HG03571 (cell line): Measurements from ENCODE around the gene TTC29.
"Not testable (repeated sequence)": the region's sequence is repeated elsewhere in the genome, so short reads cannot be mapped to it uniquely, and the experiment has no call there.

ENCODE experiments used
- ATAC-seq: cut with Tn5 transposase; IDR thresholded peaks from one replicate; pipeline ENCODE4 v1.9.1; 2021; ENCODE audit not compliant: unreplicated experiment

The TTC29 gene

GRCh38 chr4:146857298-146857697 is 88.4 kb downstream of the TTC29 start:
- ATAC-seq: no peak

GRCh38 chr4:146855761-146856160 is 89.9 kb downstream of the TTC29 start:
- ATAC-seq: no peak

- no peak for ATAC-seq
Observed at GRCh38 chr4:146852360-146852759, 93.3 kb downstream of the TTC29 start.

- no peak for ATAC-seq
Observed at GRCh38 chr4:146847345-146847744, 98.3 kb downstream of the TTC29 start.

- ATAC-seq: no peak
Observed at GRCh38 chr4:146846882-146847281, 98.8 kb downstream of the TTC29 start.

DNA sequence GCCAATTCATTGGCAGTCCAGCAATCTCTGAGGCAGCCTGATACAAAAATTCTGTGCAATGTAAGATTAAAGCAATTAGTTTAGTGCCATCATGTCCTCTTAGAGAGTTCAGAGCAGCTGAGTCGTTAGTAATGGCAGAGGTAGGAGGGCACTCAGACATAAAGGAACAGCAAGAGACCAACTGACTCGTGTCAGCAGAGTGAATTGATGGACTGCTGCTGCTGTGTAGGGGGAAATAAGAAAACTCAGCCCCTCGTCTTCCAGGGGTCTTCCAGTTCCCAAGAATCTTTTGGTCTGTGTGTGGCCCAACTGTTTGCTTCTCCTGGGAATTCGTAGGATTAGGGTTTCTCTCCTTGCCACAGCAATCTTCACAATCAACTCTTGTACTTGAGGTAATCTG is 100.9 kb downstream of the TTC29 start:
- ATAC-seq: no peak

DNA sequence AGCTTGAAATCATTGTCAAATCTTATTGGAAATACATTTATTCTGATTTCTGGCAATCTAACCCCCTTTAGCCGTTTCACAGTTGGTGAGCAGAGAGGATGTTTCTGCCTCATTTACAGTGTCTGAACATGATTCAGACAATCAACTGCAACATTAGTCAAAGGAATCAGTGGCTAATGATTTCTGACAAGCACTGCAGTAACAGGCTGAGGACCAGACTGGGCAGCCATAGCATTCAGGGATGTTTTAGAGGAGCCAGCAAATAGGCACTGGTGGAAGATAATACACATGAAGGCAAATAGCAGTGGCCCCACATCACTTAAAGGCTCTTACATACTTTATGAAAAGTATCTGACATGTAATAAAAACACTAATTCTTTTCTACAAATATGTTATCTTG is 102.8 kb downstream of the TTC29 start:
- no peak for ATAC-seq

GRCh38 chr4:146840731-146841130 is 104.9 kb downstream of the TTC29 start:
- no peak for ATAC-seq

DNA sequence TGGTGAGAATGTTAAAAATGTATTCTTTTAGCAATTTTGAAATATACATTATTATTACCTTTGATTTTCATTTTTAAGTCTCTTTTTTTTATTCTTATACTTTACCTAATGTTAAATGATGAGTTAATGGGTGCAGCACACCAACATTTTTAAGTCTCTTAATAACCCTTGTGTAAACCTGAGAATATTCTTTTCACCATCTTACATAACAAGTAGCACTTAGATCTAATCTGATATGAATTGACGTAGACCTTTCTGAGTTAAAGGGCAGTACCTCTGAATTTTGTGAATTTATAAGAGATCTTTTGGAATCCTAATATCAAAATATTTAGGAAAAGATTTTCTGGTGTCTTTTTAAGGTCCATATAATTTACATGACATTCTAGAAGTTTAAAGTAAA is 110.6 kb downstream of the TTC29 start:
- no peak for ATAC-seq

- ATAC-seq: no peak
Observed at GRCh38 chr4:146834263-146835034, 111.2 kb downstream of the TTC29 start.

GRCh38 chr4:146833530-146833929 is 112.1 kb downstream of the TTC29 start:
- ATAC-seq: no peak

GRCh38 chr4:146822980-146823379 is 122.7 kb downstream of the TTC29 start:
- not testable (repeated sequence) for ATAC-seq

DNA sequence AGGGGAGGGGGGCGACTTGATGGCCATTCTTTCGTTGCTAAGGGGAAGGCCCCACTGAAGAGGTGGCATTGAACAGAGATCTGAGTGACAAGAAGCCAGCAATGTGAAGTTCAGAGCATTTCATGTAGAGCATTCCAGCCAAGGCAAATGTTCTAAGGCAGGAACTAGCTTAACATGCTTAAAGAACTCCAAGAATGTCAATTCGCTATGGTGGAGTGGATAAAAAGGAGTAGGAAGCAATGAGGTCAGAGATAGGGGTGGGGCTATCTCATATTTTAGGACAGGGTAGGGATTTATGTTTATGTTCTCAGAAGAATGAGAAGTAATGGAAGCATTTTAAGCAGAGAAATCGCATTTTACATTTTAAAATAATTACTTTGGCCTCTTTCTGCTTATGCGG is 130.9 kb downstream of the TTC29 start:
- no peak for ATAC-seq

DNA sequence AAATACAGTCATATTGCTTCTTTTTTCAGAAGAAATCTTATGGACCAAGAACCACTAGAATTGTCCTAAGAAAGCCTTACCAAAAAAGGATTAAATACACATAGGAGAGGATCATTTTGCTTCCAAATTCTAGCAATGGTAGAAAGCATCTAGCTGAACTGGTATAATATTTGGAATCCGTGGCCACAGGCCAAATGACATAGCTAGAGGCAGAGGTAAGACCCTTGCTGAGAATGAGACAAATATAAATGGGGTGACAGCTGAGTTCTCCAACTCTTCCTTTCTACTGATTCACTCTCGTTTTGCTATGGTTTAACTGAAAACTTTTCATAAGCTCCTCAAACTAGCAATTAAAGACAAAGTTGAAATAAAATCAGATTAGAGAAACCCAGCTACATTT is 150.0 kb downstream of the TTC29 start:
- ATAC-seq: no peak

DNA sequence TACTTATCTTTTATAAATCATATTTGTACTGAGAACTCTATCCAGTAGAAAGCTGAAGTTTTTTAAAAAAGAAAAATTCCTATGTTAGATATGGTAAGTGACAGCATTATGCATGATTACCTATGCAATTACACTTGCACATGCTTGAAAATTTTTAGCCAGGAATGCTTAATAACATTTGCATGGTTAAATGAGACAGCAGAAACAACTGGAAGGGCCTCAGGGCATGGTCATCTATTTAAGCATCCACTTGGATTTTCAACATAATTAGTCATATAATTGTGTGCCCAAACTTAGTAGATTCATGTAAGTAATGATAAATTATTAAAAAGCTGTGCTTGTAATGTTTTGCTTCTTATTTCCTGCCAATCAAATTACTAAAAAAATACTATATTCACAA is 151.9 kb downstream of the TTC29 start:
- ATAC-seq: no peak

DNA sequence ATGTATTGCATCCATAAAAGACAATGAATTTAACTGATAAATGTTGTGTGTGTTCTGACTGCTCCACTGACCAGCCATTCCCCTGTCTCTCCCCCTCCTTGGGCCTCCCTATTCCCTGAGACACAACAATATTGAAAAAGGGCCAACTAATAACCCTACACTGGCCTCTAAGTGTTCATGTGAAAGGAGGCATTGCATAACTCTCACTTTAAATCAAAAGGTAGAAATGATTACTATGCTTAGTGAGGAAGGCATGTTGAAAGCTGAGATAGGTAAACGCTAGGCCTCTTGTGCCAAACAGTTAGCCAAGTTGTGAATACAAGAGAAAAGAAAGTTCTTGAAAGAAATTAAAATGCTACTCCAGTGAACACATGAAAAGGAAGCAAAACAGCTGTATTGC is 154.2 kb downstream of the TTC29 start:
- ATAC-seq: no peak

GRCh38 chr4:146790515-146790914 is 155.1 kb downstream of the TTC29 start:
- ATAC-seq: no peak

DNA sequence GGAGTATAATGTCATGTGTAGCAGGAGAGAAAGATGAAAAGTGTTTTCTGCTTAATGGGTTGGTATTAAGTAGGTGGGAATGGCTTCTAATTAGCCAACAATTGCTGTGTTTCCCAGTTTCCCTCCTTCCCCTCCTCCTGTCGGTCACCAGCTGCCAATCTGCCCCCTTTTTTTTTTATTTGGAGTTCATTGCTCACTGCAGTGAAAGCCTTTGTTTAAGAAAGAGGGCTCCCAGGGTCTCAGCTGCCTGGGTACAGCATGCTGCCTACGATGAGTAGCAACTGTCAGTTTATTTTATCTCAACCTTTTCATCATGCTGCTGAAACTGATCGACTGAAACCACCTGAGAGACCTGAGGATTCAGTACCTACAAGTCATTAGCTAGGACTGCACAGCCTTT is 157.9 kb downstream of the TTC29 start:
- ATAC-seq: no peak

GRCh38 chr4:146776691-146777090 is 169.0 kb downstream of the TTC29 start:
- no peak for ATAC-seq

DNA sequence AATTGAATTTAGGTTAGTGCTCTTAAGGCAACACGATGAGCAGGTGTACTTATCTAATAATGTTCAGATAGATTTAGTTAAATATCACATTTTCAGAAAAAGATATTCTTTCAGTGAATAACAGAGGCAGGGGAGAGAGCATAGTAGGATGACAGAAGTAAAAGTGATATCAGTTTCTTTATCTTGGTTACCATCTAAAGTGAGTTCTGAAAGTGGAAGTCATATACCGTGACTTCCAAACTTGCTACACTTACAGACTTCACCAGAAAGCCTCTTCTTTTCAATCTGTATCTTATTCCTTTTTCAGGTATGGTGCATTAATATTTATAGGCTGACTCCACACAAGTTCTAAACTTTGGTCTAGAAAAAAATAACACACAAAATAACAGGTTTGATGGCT is 182.1 kb downstream of the TTC29 start:
- ATAC-seq: no peak

- no peak for ATAC-seq
Observed at GRCh38 chr4:146762016-146762415, 183.6 kb downstream of the TTC29 start.

DNA sequence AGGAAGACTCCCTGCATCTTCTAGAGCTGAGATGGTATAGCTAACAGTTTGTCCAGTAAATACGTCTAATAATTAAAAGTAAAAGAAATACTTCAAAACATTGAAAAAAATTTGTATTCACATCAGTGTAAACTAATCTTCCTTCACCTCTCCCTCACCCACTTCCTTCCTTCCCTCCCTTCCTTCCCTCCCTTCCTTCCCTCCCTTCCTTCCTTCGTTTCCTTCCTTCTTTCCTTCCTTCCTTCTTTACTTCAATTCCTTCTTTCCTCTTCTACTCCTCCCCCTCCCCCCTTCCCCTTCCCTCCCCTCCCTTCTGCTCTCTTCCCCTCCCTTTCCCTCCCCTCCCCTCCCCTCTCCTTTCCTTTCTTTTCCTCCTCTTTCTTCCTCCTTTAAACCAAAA is 203.2 kb downstream of the TTC29 start:
- no peak for ATAC-seq

GRCh38 chr4:146739182-146739581 is 206.5 kb downstream of the TTC29 start:
- no peak for ATAC-seq
